Gastroesophageal sphincter (tissue), 4 donors: ENCODE measurements around the gene HSF4. TPM values are rescaled to one million over a fixed set of nuclear protein-coding genes. Genes with fewer than 3 reads are reported as not detected.
A peak's percentile ranks its signal among the peaks of the same experiment; 100 is the strongest.

ENCODE experiments used
- ATAC-seq: fragments of 150-250 bp; one replicate; pipeline ENCODE4 v1.9.1; 2016; ENCODE audit warnings: mild to moderate bottlenecking, moderate library complexity
- H3K27ac ChIP-seq, 4 donors: fragments of 200-600 bp; sonication (generic) in 3 of 4; 1 replicate in 3 of 4; 2 replicates in 1 of 4; pipeline ENCODE4 v1.5.1; 2016 to 2019
- H3K27me3 ChIP-seq: fragments of 200-600 bp; sonication (generic); one replicate; pipeline ENCODE4 v1.5.1; 2019
- H3K36me3 ChIP-seq, 2 donors: fragments of 200-600 bp; sonication (generic); one replicate each; pipeline ENCODE4 v1.5.1; 2019; ENCODE audit warnings: control low read depth in 1 of 2
- H3K4me1 ChIP-seq, 3 donors: fragments of 200-600 bp; sonication (generic); 1 replicate in 2 of 3; 2 replicates in 1 of 3; pipeline ENCODE4 v1.5.1; 2016 to 2019; ENCODE audit warnings: control low read depth in 2 of 3
- H3K4me3 ChIP-seq, 2 donors: fragments of 200-600 bp; sonication (generic); one replicate each; pipeline ENCODE4 v1.5.1; 2019; ENCODE audit warnings: mild to moderate bottlenecking in 1 of 2, moderate library complexity in 1 of 2
- H3K9me3 ChIP-seq, 3 donors: fragments of 200-600 bp; sonication (generic); one replicate each; pipeline ENCODE4 v1.5.1; 2017 to 2019; ENCODE audit warnings: control low read depth in 2 of 3
- CTCF ChIP-seq, 4 experiments: fragments of 200-600 bp in 2 of 4; fragments of 450-650 bp in 2 of 4; sonication (generic) in 1 of 4; IDR thresholded peaks; one replicate each; pipeline ENCODE4 v1.5.1; 2017 to 2019; ENCODE audit warnings: antibody characterized with exemption in 4 of 4, mild to moderate bottlenecking in 2 of 4, moderate library complexity in 2 of 4
- EP300 ChIP-seq: sonication (generic); formaldehyde crosslinking; IDR thresholded peaks from one replicate; pipeline ENCODE4 v1.6.1; 2017; ENCODE audit warnings: antibody characterized with exemption, mild to moderate bottlenecking
- POLR2A ChIP-seq, 2 donors: fragments of 450-650 bp; IDR thresholded peaks; one replicate each; pipeline ENCODE4 v1.6.1; 2017; ENCODE audit warnings: antibody characterized with exemption in 2 of 2, mild to moderate bottlenecking in 2 of 2, moderate library complexity in 1 of 2
- POLR2AphosphoS5 ChIP-seq: sonication (generic); formaldehyde crosslinking; IDR thresholded peaks from one replicate; pipeline ENCODE4 v1.6.1; 2017; ENCODE audit warnings: antibody characterized with exemption
- WGBS, 2 donors: methylation state at CpG; one replicate each; pipeline ENCODE4 v1.1.5; 2018; ENCODE audit warnings: low coverage in 1 of 2; 5-methylcytosine and 5-hydroxymethylcytosine counted together
- total RNA-seq, 4 donors: library from RNA; depleted of rRNA; stranded (reverse); fragments of >200 nt; gene quantifications; one replicate each; pipeline ENCODE4 v1.1.0, GENCODE V29; 2016

The HSF4 gene
- total RNA-seq, 4 donors from 2014 or later, result 7.7 to 110 (median 59.4) TPM

- ATAC-seq, result no peak
- Histone ChIP-seq H3K9me3 (no peaks in the 10 kb centered on the region), H3K27ac (peak overlapping the region in 3 of 4 donors; percentile 86 to 97 (median 87)), H3K4me3 (peak overlapping the region; percentile 83 to 95), H3K27me3 (peaks cover 19% of the 10 kb centered on the region), H3K4me1 (peaks cover 0 to 72% (median 35%) of the 10 kb centered on the region in 3 donors), H3K36me3 (no peaks in the 10 kb centered on the region)
- 14 to 30% methylated on average over 6 to 7 of the region's 34 CpGs for WGBS, 2 donors
- TF ChIP-seq EP300, result no peak
- no peak for TF ChIP-seq CTCF (IDR thresholded peaks at IDR 0.05)
- no peak for TF ChIP-seq POLR2A (IDR thresholded peaks at IDR 0.05)
- no peak for TF ChIP-seq POLR2AphosphoS5
Observed at GRCh38 chr16:67158637-67159600, 5.6 kb upstream of the HSF4 start.

GRCh38 chr16:67161595-67162058 is 2.9 kb upstream of the HSF4 start:
- peaks cover 38% of the 10 kb centered on the region for H3K27me3 ChIP-seq
- ATAC-seq, result no peak
- H3K4me3 ChIP-seq, result peak overlapping the region in 1 of 2 donors; percentile 95
- H3K27ac ChIP-seq, result peak overlapping the region in 3 of 4 donors; percentile 46 to 97 (median 86)
- no peaks in the 10 kb centered on the region for H3K9me3 ChIP-seq
- peaks cover 0 to 82% (median 37%) of the 10 kb centered on the region in 3 donors for H3K4me1 ChIP-seq
- peaks cover 0 to 3% of the 10 kb centered on the region in 2 donors for H3K36me3 ChIP-seq
- 10 to 36% methylated on average over 4 to 9 of the region's 25 CpGs for WGBS, 2 donors
- no peak for TF ChIP-seq POLR2A (IDR thresholded peaks at IDR 0.05)
- TF ChIP-seq EP300, result no peak
- no peak for TF ChIP-seq POLR2AphosphoS5
- no peak for TF ChIP-seq CTCF (IDR thresholded peaks at IDR 0.05)

GRCh38 chr16:67162506-67163163 is 1.9 kb upstream of the HSF4 start:
- Histone ChIP-seq H3K4me3 (peak overlapping the region; percentile 21 to 58), H3K27ac (peak overlapping the region; percentile 78 to 97 (median 90)), H3K4me1 (peaks cover 0 to 92% (median 37%) of the 10 kb centered on the region in 3 donors), H3K27me3 (peaks cover 38% of the 10 kb centered on the region), H3K9me3 (no peaks in the 10 kb centered on the region), H3K36me3 (peaks cover 0 to 13% of the 10 kb centered on the region in 2 donors)
- 30 to 39% methylated on average over 3 to 4 of the region's 44 CpGs for WGBS, 2 donors
- TF ChIP-seq EP300, result no peak
- TF ChIP-seq POLR2AphosphoS5, result no peak
- TF ChIP-seq CTCF (IDR thresholded peaks at IDR 0.05), result no peak
- ATAC-seq, result no peak

- H3K36me3 ChIP-seq, result peaks cover 0 to 15% of the 10 kb centered on the region in 2 donors
- 1% methylated on average over 32 of the region's 99 CpGs; no CpG with 5 or more reads in 1 of the 2 donors for WGBS, 2 donors
- H3K27me3 ChIP-seq, result peaks cover 38% of the 10 kb centered on the region
- peak overlapping the region; percentile 78 to 97 (median 90) for H3K27ac ChIP-seq
- no peaks in the 10 kb centered on the region for H3K9me3 ChIP-seq
- H3K4me3 ChIP-seq, result peak overlapping the region; percentile 21 to 58
- peaks cover 0 to 96% (median 37%) of the 10 kb centered on the region in 3 donors for H3K4me1 ChIP-seq
- peak in 1 of 4 experiments; percentile 15 for TF ChIP-seq CTCF (IDR thresholded peaks at IDR 0.05)
- TF ChIP-seq POLR2A (IDR thresholded peaks at IDR 0.05), result peak; percentile 33 to 52
- peak; percentile 15 for TF ChIP-seq POLR2AphosphoS5
- no peak for TF ChIP-seq EP300
- ATAC-seq, result peak; percentile 50
Observed at GRCh38 chr16:67163164-67163998, 1.2 kb upstream of the HSF4 start.
